Astrocyte of the cerebellum (primary cell): ENCODE data around the gene C9orf152.
A peak's percentile ranks its signal among the peaks of the same experiment; 100 is the strongest.

Source experiments
- DNase-seq: peaks from one replicate; pipeline ENCODE4 v3.0.0-alpha.2; 2011; ENCODE audit warnings: low read depth
- H3K4me3 ChIP-seq: 2 replicates; pipeline ENCODE4 v1.5.1; 2011; ENCODE audit warnings: mild to moderate bottlenecking, low read depth, low read length, moderate library complexity
- CTCF ChIP-seq: IDR thresholded peaks from 2 replicates; pipeline ENCODE4 v1.5.1; 2012; ENCODE audit warnings: low read length, low read depth, moderate library complexity, mild to moderate bottlenecking; ENCODE audit errors: missing control alignments
- in situ Hi-C: cut with HindIII; loops from 2 replicates; pipeline ENCODE4 v1.10.0; 2017; ENCODE audit warnings: low sequenced_read_pairs

C9orf152 gene

GRCh38 chr9:110156902-110157301, 51.1 kb downstream of the C9orf152 start:
- TF ChIP-seq CTCF = no peak
- DNase-seq = peak; percentile 91
- no peak overlapping the region for H3K4me3 ChIP-seq
- in situ Hi-C loops = no loop called here

DNA sequence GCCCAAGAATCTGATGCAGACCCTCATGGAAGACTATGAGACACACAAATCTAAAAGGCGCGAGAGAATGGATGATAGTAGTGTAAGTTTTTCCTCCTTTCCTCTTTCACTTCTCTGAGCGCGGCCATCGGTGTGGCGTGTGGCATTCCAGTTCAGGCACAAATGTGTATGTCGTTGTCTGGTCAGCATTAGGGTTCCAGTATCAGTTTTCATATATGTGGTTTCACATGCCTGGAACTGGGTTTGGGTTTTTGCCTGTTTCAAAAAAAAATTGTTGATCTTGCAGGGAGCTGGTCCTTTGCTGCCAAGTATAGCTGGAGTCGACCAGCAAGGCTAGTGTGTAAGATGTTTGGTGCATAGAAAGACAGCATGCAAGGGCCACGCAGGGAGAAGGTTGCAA, 51.5 kb downstream of the C9orf152 start:
- in situ Hi-C loops = no loop called here
- no peak for DNase-seq
- H3K4me3 ChIP-seq = no peak overlapping the region
- TF ChIP-seq CTCF = no peak

DNA sequence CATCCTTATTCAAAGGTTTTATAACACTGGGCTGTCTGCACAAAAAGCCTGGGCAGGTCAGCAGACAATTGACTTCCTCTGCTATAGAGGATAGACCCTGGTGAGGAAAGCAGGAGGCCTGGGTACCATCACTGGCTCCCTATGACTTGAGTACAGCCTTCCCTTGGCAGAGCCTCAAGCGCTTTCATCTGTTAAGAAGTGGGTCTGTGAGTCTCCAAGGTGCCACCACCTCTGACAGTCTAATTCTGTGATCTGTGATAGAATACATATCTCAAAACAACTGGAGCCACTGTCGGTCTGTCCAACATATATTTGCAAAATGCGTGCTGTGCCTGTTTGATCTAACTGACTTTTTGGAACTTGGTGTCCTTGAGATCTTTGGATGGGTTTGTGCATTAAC, 52.2 kb downstream of the C9orf152 start:
- TF ChIP-seq CTCF = no peak
- no peak overlapping the region for H3K4me3 ChIP-seq
- DNase-seq = no peak
- in situ Hi-C loops = no loop called here

- in situ Hi-C loops = loop anchor here (5.0 kb wide), 2 partner anchors 81 to 251 kb away; no protein-coding TSS in a partner anchor
- no peak overlapping the region for H3K4me3 ChIP-seq
- DNase-seq = no peak
- no peak for TF ChIP-seq CTCF
Observed at GRCh38 chr9:110153431-110153830, 54.5 kb downstream of the C9orf152 start.

DNA sequence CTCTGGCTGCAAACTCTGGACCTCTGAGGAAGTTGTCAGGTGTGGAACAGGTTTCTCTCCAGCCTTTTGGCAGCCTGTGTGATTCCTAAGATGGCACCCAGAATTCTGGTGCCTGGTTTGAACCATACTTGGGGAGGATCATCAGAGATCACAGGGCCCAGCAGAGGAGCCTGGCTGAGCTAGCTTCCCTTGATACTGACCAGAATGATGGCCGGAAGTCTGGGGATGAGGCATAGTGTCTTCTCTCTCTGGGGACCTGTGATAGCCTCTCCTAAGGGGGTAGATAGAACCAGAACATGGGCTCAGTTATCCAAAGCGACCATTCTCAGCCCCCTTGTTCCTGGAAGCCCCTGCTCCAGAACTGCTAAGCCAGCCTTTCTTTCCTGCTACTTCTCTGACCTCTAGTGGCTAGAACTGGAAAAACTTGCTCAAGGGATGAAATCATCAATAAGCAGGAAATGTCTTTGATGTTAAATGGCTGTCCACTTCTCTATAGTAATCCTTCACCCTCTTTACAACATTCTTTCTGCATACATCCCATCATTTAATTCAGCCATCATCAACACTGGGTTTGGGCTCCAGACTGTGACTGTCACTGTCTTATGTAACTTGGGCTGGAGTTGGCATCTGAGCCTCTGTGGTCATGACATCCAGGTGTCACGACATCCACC, 55.1 kb downstream of the C9orf152 start:
- in situ Hi-C loops = loop anchor here (5.0 kb wide), 2 partner anchors 81 to 251 kb away; no protein-coding TSS in a partner anchor
- DNase-seq = no peak
- H3K4me3 ChIP-seq = no peak overlapping the region
- TF ChIP-seq CTCF = peak; percentile 72
